Tibial artery (tissue), 4 donors: Measurements from ENCODE around the gene ATP8B4.
"Not testable (repeated sequence)": the region's sequence is repeated elsewhere in the genome, so short reads cannot be mapped to it uniquely, and the experiment has no call there.

Source experiments
- DNase-seq, 2 donors: peaks; one replicate each; pipeline ENCODE4 v3.0.0-alpha.2; 2019
- H3K27ac ChIP-seq, 2 donors: fragments of 200-600 bp; sonication (generic) in 1 of 2; 1 replicate in 1 of 2; 2 replicates in 1 of 2; pipeline ENCODE4 v1.5.1; 2018 to 2019; ENCODE audit warnings: mild to moderate bottlenecking in 1 of 2
- H3K27me3 ChIP-seq, 2 donors: fragments of 200-600 bp; sonication (generic) in 1 of 2; one replicate each; pipeline versions ENCODE4 v1.5.1 to v1.6.0; 2016 to 2019
- H3K36me3 ChIP-seq, 3 donors: fragments of 200-600 bp; sonication (generic) in 2 of 3; one replicate each; pipeline ENCODE4 v1.5.1; 2016 to 2019; ENCODE audit warnings: mild to moderate bottlenecking in 2 of 3
- H3K4me1 ChIP-seq, 4 donors: fragments of 200-600 bp; sonication (generic) in 2 of 4; 1 replicate in 3 of 4; 2 replicates in 1 of 4; pipeline ENCODE4 v1.5.1; 2016 to 2019
- H3K4me3 ChIP-seq, 2 donors: fragments of 200-600 bp; sonication (generic) in 1 of 2; 1 replicate in 1 of 2; 2 replicates in 1 of 2; pipeline ENCODE4 v1.5.1; 2018 to 2019; ENCODE audit warnings: mild to moderate bottlenecking in 2 of 2
- H3K9me3 ChIP-seq, 3 donors: fragments of 200-600 bp; sonication (generic) in 1 of 3; one replicate each; pipeline ENCODE4 v1.5.1; 2016 to 2019
- CTCF ChIP-seq, 2 experiments: fragments of 200-600 bp in 1 of 2; fragments of 450-650 bp in 1 of 2; IDR thresholded peaks; one replicate each; pipeline ENCODE4 v1.5.1; 2017 to 2019; ENCODE audit warnings: antibody characterized with exemption in 2 of 2, mild to moderate bottlenecking in 1 of 2, moderate library complexity in 1 of 2
- intact Hi-C: fragments of 100-400 bp; cut with DNase I; formaldehyde crosslinking; loops from one replicate; pipeline ENCODE4 v1.15.0; 2023; ENCODE audit warnings: low total_unique reads

The ATP8B4 gene

DNA sequence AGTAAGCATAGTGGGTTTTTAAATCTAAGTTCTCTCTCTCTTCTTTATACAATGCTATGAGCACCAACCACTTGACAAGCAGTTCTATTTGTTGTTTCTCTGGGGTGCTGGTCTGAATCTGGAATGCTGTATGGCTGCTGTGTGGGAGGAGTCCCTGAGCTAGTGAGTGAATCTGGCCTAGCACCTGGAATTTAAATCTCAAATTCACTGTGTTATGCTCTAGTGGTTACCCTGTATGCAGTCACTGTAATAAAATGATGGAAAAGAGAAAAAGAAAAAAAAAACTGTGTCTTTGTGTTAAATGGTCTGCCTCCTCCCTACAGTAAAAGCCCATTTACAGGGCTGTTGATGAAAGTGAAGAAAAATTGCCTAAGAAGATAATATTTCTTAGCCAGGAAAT is 155.0 kb downstream of the ATP8B4 start:
- Histone ChIP-seq H3K4me1 (no peaks in the 10 kb centered on the region), H3K9me3 (peaks cover 0 to 7% (median 0%) of the 10 kb centered on the region in 3 donors), H3K4me3 (no peak overlapping the region), H3K36me3 (no peaks in the 10 kb centered on the region), H3K27ac (no peak overlapping the region), H3K27me3 (no peaks in the 10 kb centered on the region)
- DNase-seq, result no peak
- intact Hi-C loops, result no loop called here
- TF ChIP-seq CTCF (IDR thresholded peaks at IDR 0.05), result no peak

DNA sequence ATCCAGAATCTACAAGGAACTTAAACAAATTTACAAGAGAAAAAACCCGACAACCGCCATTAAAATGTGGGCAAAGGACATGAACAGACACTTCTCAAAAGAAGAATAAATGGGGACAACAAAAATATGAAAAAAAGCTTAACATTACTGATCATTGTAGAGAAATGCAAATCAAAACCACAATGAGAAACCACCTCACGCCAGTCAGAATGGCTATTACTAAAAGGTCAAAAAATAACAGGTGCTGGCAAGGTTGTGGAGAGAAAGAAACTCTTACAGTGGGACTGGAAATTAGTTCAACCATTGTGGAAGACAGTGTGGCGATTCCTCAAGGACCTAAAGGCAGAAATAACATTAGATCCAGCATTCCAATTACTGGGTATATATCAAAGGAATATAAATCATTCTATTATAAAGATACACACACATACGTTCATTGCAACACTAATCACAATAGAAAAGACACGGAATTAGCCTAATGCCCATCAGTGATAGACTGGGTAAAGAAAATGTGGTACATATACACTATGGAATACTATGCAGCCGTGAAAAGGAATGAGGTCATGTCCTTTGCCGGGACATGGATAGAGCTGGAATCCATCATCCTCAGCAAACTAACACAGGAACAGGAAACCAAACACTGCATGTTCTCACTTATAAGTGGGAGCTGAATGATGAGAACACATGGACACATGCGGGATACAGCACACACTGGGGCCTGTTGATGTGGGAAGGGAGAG is 155.8 kb downstream of the ATP8B4 start:
- H3K9me3 ChIP-seq, DNase-seq, intact Hi-C loops, H3K27me3 ChIP-seq, H3K27ac ChIP-seq, H3K36me3 ChIP-seq, H3K4me1 ChIP-seq, H3K4me3 ChIP-seq: not testable (repeated sequence)

DNA sequence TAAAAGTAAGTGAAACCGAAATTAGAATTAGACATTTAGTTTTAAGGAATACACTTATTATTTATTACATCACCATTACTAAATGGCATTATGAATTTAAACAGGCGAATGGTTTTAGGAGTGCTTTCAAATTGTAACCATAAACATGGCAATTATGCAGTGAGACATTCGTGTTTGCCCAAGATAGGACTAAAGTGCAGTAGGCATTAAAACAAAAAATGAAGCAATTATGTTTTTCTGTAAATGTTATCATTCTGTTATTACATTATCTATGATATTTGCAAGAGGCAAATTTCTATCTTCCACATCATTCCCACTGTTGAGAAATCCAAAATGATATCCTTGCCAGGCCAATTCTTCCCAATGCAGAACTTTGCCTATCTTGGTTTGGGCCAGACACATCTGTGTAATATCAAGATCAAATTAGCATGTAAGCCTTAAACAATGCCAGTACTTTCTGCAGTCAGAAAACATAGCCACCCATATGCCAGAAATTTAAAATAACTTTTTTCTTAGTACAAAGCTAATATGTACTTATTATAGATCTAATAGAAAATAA is 156.9 kb downstream of the ATP8B4 start:
- DNase-seq, result no peak
- peaks cover 0 to 7% (median 0%) of the 10 kb centered on the region in 3 donors for H3K9me3 ChIP-seq
- H3K27me3 ChIP-seq, result no peaks in the 10 kb centered on the region
- no peak overlapping the region for H3K4me3 ChIP-seq
- no peak for TF ChIP-seq CTCF (IDR thresholded peaks at IDR 0.05)
- no peak overlapping the region for H3K27ac ChIP-seq
- intact Hi-C loops, result no loop called here
- no peaks in the 10 kb centered on the region for H3K4me1 ChIP-seq
- no peaks in the 10 kb centered on the region for H3K36me3 ChIP-seq

DNA sequence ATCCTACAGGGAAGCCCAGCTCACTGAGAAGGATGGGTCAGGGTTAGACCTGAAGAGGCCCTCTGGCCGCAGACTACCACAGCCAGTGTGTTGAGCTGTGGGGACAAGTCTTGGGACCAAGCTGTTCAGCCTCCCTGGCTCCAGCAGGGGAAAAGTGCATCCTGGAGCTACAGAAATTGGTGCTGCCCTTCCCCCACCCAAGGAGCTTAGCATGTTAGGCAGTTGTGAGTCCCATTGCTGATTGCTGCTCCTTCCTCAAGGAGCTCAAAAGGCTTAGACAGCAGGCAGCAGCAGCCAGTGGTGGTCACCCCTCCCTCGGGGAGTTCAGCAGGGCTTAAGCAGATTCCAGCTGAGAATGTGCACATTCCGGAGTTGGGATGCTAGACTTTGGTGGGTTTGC is 165.6 kb downstream of the ATP8B4 start:
- Histone ChIP-seq H3K4me3 (no peak overlapping the region), H3K27ac (no peak overlapping the region), H3K4me1 (no peaks in the 10 kb centered on the region), H3K9me3 (peaks cover 0 to 10% (median 0%) of the 10 kb centered on the region in 3 donors), H3K36me3 (no peaks in the 10 kb centered on the region), H3K27me3 (no peaks in the 10 kb centered on the region)
- intact Hi-C loops, result no loop called here
- no peak for DNase-seq
- no peak for TF ChIP-seq CTCF (IDR thresholded peaks at IDR 0.05)

- Histone ChIP-seq H3K27me3 (no peaks in the 10 kb centered on the region), H3K4me1 (no peaks in the 10 kb centered on the region), H3K9me3 (peaks cover 4 to 17% (median 11%) of the 10 kb centered on the region in 3 donors), H3K27ac (no peak overlapping the region), H3K4me3 (no peak overlapping the region), H3K36me3 (no peaks in the 10 kb centered on the region)
- intact Hi-C loops, result no loop called here
- no peak for TF ChIP-seq CTCF (IDR thresholded peaks at IDR 0.05)
- no peak for DNase-seq
These were observed 172.4 kb downstream of the ATP8B4 start for GRCh38 chr15:49946681-49947080.

- Histone ChIP-seq H3K9me3 (no peaks in the 10 kb centered on the region), H3K36me3 (no peaks in the 10 kb centered on the region), H3K4me1 (no peaks in the 10 kb centered on the region), H3K27ac (no peak overlapping the region), H3K27me3 (no peaks in the 10 kb centered on the region), H3K4me3 (no peak overlapping the region)
- intact Hi-C loops, result no loop called here
- DNase-seq, result no peak
- no peak for TF ChIP-seq CTCF (IDR thresholded peaks at IDR 0.05)
These were observed 184.5 kb downstream of the ATP8B4 start for GRCh38 chr15:49934487-49934886.
